Endodermal cell (in vitro differentiated cells): ENCODE measurements around the gene ITPKC. TPM values are rescaled to one million over a fixed set of nuclear protein-coding genes. Genes with fewer than 3 reads are reported as not detected.

Experiments used
- DNase-seq: peaks from one replicate; pipeline ENCODE4 v3.0.0-alpha.2; 2017
- H3K27ac ChIP-seq: 2 replicates; pipeline ENCODE4 v1.5.1; 2013; ENCODE audit warnings: mild to moderate bottlenecking, low read depth, low read length, moderate library complexity
- H3K27me3 ChIP-seq: 2 replicates; pipeline ENCODE4 v1.6.1; 2013; ENCODE audit warnings: mild to moderate bottlenecking, low read length, moderate library complexity; ENCODE audit not compliant: insufficient read depth, control insufficient read depth, poor library complexity, severe bottlenecking
- H3K36me3 ChIP-seq: 2 replicates; pipeline ENCODE4 v1.7.0; 2013; ENCODE audit warnings: mild to moderate bottlenecking, low read length, moderate library complexity; ENCODE audit not compliant: control insufficient read depth, insufficient read depth
- H3K4me1 ChIP-seq: one replicate; pipeline ENCODE4 v1.7.0; 2013; ENCODE audit warnings: low read length; ENCODE audit not compliant: control insufficient read depth, insufficient read depth
- H3K4me3 ChIP-seq: 2 replicates; pipeline ENCODE4 v1.5.1; 2013; ENCODE audit warnings: mild to moderate bottlenecking, low read length, moderate library complexity
- H3K9ac ChIP-seq: 2 replicates; pipeline ENCODE4 v1.6.1; 2013; ENCODE audit warnings: mild to moderate bottlenecking, low read length, moderate library complexity; ENCODE audit not compliant: poor library complexity, severe bottlenecking; ENCODE audit errors: extremely low read depth
- H3K9me3 ChIP-seq: 2 replicates; pipeline ENCODE4 v1.6.1; 2013; ENCODE audit warnings: mild to moderate bottlenecking, low read length, moderate library complexity; ENCODE audit not compliant: control insufficient read depth
- H3K27ac Mint-ChIP-seq: 2 replicates; pipeline ENCODE4 v1.8.0; 2020; ENCODE audit warnings: mixed read lengths
- H3K27me3 Mint-ChIP-seq: 2 replicates; pipeline ENCODE4 v1.8.0; 2021; ENCODE audit warnings: mild to moderate bottlenecking, mixed read lengths; ENCODE audit not compliant: insufficient read depth
- H3K36me3 Mint-ChIP-seq: 2 replicates; pipeline ENCODE4 v1.8.0; 2020; ENCODE audit warnings: low read depth, mixed read lengths
- H3K4me1 Mint-ChIP-seq: 2 replicates; pipeline ENCODE4 v1.8.0; 2020; ENCODE audit warnings: mixed read lengths
- H3K4me3 Mint-ChIP-seq: 2 replicates; pipeline ENCODE4 v1.8.0; 2020; ENCODE audit warnings: mild to moderate bottlenecking, moderate library complexity, mixed read lengths
- H3K9me3 Mint-ChIP-seq: 2 replicates; pipeline ENCODE4 v1.8.0; 2020; ENCODE audit warnings: mild to moderate bottlenecking, mixed read lengths
- WGBS, 2 experiments: methylation state at CpG; one replicate each; pipeline versions ENCODE4 v1.1.5 to v1.1.7; 2013; ENCODE audit warnings: missing lambda C conversion rate in 2 of 2, mixed read lengths in 1 of 2; ENCODE audit not compliant: insufficient coverage in 1 of 2, insufficient read length in 1 of 2; 5-methylcytosine and 5-hydroxymethylcytosine counted together
- total RNA-seq, 2 donors: library from RNA; stranded (reverse); fragmentation: NEBNext Ultra II Directional in 1 of 2; extraction: Animal tissue kit (Norgen Biotek cat#: 25700) in 1 of 2; gene quantifications; 2 replicates in 1 of 2; 3 replicates in 1 of 2; pipeline ENCODE4 v1.2.1, GENCODE V29; 2021
- TF ChIP-seq, protein P1 (sequence below): fragments of 200-600 bp; sonication (generic); conservative IDR thresholded peaks from 2 replicates; pipeline ENCODE4 v1.5.0; 2021; ENCODE audit warnings: antibody characterized with exemption, mild to moderate bottlenecking

ITPKC gene
- total RNA-seq, 2 donors from 2014 or later, result 9.9 to 11.1 TPM

DNA sequence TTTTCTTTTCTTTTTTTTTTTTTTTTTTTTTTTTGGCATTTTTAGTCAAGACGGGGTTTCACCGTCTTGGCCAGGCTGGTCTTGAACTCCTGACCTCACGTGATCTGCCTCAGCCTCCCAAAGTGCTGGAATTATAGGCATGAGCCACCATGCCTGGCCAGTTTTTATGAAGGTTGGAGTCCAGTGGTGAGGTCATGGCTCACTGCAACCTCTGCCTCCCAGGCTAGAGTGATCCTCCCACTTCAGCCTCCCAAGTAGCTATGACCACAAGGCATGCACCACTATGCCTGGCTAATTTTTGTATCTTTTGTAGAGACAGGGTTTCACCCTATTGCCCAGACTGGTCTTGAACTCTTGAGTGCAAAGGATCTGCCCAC is 38.3 kb downstream of the ITPKC start:
- Mint-ChIP-seq H3K27ac (no peak overlapping the region), H3K27me3 (no peaks in the 10 kb centered on the region), H3K36me3 (peaks cover 57% of the 10 kb centered on the region), H3K4me3 (peak overlapping the region; percentile 39), H3K4me1 (peaks cover 12% of the 10 kb centered on the region), H3K9me3 (no peaks in the 10 kb centered on the region)
- Histone ChIP-seq H3K27me3 (no peaks in the 10 kb centered on the region), H3K27ac (no peak overlapping the region), H3K4me3 (peak overlapping the region; percentile 41), H3K4me1 (no peaks in the 10 kb centered on the region), H3K9me3 (no peaks in the 10 kb centered on the region), H3K36me3 (peaks cover 61% of the 10 kb centered on the region), H3K9ac (no peak overlapping the region)
- WGBS, 2 experiments, result 100% methylated on average over 1 to 3 of the region's 3 CpGs
- TF ChIP-seq, protein P1, sequence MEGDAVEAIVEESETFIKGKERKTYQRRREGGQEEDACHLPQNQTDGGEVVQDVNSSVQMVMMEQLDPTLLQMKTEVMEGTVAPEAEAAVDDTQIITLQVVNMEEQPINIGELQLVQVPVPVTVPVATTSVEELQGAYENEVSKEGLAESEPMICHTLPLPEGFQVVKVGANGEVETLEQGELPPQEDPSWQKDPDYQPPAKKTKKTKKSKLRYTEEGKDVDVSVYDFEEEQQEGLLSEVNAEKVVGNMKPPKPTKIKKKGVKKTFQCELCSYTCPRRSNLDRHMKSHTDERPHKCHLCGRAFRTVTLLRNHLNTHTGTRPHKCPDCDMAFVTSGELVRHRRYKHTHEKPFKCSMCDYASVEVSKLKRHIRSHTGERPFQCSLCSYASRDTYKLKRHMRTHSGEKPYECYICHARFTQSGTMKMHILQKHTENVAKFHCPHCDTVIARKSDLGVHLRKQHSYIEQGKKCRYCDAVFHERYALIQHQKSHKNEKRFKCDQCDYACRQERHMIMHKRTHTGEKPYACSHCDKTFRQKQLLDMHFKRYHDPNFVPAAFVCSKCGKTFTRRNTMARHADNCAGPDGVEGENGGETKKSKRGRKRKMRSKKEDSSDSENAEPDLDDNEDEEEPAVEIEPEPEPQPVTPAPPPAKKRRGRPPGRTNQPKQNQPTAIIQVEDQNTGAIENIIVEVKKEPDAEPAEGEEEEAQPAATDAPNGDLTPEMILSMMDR, result no peak
- DNase-seq, result no peak

- Mint-ChIP-seq H3K9me3 (no peaks in the 10 kb centered on the region), H3K4me1 (peaks cover 12% of the 10 kb centered on the region), H3K27ac (peak overlapping the region; percentile 61), H3K4me3 (no peak overlapping the region), H3K36me3 (peaks cover 63% of the 10 kb centered on the region), H3K27me3 (no peaks in the 10 kb centered on the region)
- no peak overlapping the region for H3K9ac ChIP-seq
- H3K36me3 ChIP-seq, result peaks cover 67% of the 10 kb centered on the region
- H3K4me3 ChIP-seq, result peak overlapping the region; percentile 41
- WGBS, 2 experiments, result 92 to 99% methylated on average over 8 of the region's 8 CpGs
- no peak overlapping the region for H3K27ac ChIP-seq
- TF ChIP-seq, protein P1, result no peak
- H3K27me3 ChIP-seq, result no peaks in the 10 kb centered on the region
- no peaks in the 10 kb centered on the region for H3K9me3 ChIP-seq
- no peaks in the 10 kb centered on the region for H3K4me1 ChIP-seq
- DNase-seq, result no peak
Observed at GRCh38 chr19:40755791-40756190, 38.9 kb downstream of the ITPKC start.

GRCh38 chr19:40756502-40757110 is 39.7 kb downstream of the ITPKC start:
- H3K36me3 Mint-ChIP-seq, result peaks cover 68% of the 10 kb centered on the region
- no peak overlapping the region for H3K9ac ChIP-seq
- peaks cover 12% of the 10 kb centered on the region for H3K4me1 Mint-ChIP-seq
- no peak overlapping the region for H3K4me3 ChIP-seq
- no peaks in the 10 kb centered on the region for H3K4me1 ChIP-seq
- TF ChIP-seq, protein P1, result no peak
- H3K9me3 ChIP-seq, result no peaks in the 10 kb centered on the region
- no peaks in the 10 kb centered on the region for H3K27me3 ChIP-seq
- no peak overlapping the region for H3K4me3 Mint-ChIP-seq
- 95 to 97% methylated on average over 7 to 10 of the region's 11 CpGs for WGBS, 2 experiments
- no peaks in the 10 kb centered on the region for H3K9me3 Mint-ChIP-seq
- no peak for DNase-seq
- H3K36me3 ChIP-seq, result peaks cover 74% of the 10 kb centered on the region
- no peaks in the 10 kb centered on the region for H3K27me3 Mint-ChIP-seq
- peak overlapping the region; percentile 26 for H3K27ac Mint-ChIP-seq
- H3K27ac ChIP-seq, result no peak overlapping the region
